GM12878 (cell line): ENCODE measurements around the gene MOCOS.

Experiments used
- BCL3 ChIP-seq: IDR thresholded peaks from 2 replicates; pipeline ENCODE4 v1.6.1; 2011; ENCODE audit warnings: borderline replicate concordance, low read depth, mild to moderate bottlenecking, moderate library complexity, low read length; ENCODE audit not compliant: insufficient read depth, poor library complexity, severe bottlenecking
- NR2C1 ChIP-seq: fragments of 450-650 bp; IDR thresholded peaks from 2 replicates; pipeline ENCODE4 v1.6.1; 2017; ENCODE audit warnings: antibody characterized with exemption, mild to moderate bottlenecking, moderate library complexity
- POLR2A ChIP-seq: IDR thresholded peaks from 2 replicates; pipeline ENCODE4 v1.6.1; 2011; ENCODE audit warnings: low read depth, mild to moderate bottlenecking, low read length
- ZSCAN29 ChIP-seq: fragments of 450-650 bp; IDR thresholded peaks from 2 replicates; pipeline ENCODE4 v1.6.1; 2017; ENCODE audit warnings: mild to moderate bottlenecking, moderate library complexity

- TF ChIP-seq NR2C1 (no peak), BCL3 (no peak), POLR2A (no peak), ZSCAN29 (no peak)
Observed at GRCh38 chr18:36197511-36198166, 10.3 kb downstream of the MOCOS start.
